Measurements from ENCODE around the gene ANGPTL2.

ANGPTL2 gene

GRCh38 chr9:127092041-127092608, 30.3 kb downstream of the ANGPTL2 start:
- DNase-seq = no peak

- no peak for DNase-seq
Observed at GRCh38 chr9:127091526-127091925, 30.9 kb downstream of the ANGPTL2 start.

- DNase-seq = no peak
Observed at GRCh38 chr9:127090341-127090985, 32.0 kb downstream of the ANGPTL2 start.

GRCh38 chr9:127089631-127090081, 32.8 kb downstream of the ANGPTL2 start:
- no peak for DNase-seq

- DNase-seq = no peak
Observed at GRCh38 chr9:127088724-127089615, 33.5 kb downstream of the ANGPTL2 start.

GRCh38 chr9:127087836-127088235, 34.6 kb downstream of the ANGPTL2 start:
- no peak for DNase-seq

- no peak for DNase-seq
Observed at GRCh38 chr9:127087411-127087810, 35.0 kb downstream of the ANGPTL2 start.

GRCh38 chr9:127086771-127087170, 35.7 kb downstream of the ANGPTL2 start:
- DNase-seq = no peak

- DNase-seq = no peak
Observed at GRCh38 chr9:127085186-127085585, 37.2 kb downstream of the ANGPTL2 start.

GRCh38 chr9:127084076-127085039, 38.1 kb downstream of the ANGPTL2 start:
- DNase-seq = no peak

- DNase-seq = no peak
Observed at GRCh38 chr9:127083138-127083980, 39.1 kb downstream of the ANGPTL2 start.

- DNase-seq = no peak
Observed at GRCh38 chr9:127081250-127082185, 40.9 kb downstream of the ANGPTL2 start.

GRCh38 chr9:127079446-127080140, 42.8 kb downstream of the ANGPTL2 start:
- DNase-seq = no peak

- DNase-seq = no peak
Observed at GRCh38 chr9:127078988-127079387, 43.4 kb downstream of the ANGPTL2 start.

- DNase-seq = no peak
Observed at GRCh38 chr9:127078336-127078735, 44.1 kb downstream of the ANGPTL2 start.

GRCh38 chr9:127077644-127077946, 44.8 kb downstream of the ANGPTL2 start:
- DNase-seq = no peak

- DNase-seq = no peak
Observed at GRCh38 chr9:127076860-127077643, 45.4 kb downstream of the ANGPTL2 start.

- no peak for DNase-seq
Observed at GRCh38 chr9:127075624-127076372, 46.6 kb downstream of the ANGPTL2 start.

Measured in right hindlimb (tissue), 1 donor.